Immature natural killer cell (primary cell): ENCODE results near the gene NHS. TPM values are rescaled to one million over a fixed set of nuclear protein-coding genes. Genes with fewer than 3 reads are reported as not detected.

Experiments used
- DNase-seq, 3 donors: peaks; one replicate each; pipeline ENCODE4 v3.0.0; 2022; ENCODE audit warnings: mixed read lengths in 1 of 3
- H3K27ac Mint-ChIP-seq, 6 donors: one replicate each; pipeline ENCODE4 v1.8.0; 2020; ENCODE audit warnings: mixed read lengths in 6 of 6, mild to moderate bottlenecking in 5 of 6, inconsistent platforms in 4 of 6, moderate library complexity in 3 of 6
- H3K27me3 Mint-ChIP-seq, 3 donors: one replicate each; pipeline ENCODE4 v1.8.0; 2020 to 2021; ENCODE audit warnings: low read depth in 3 of 3, mild to moderate bottlenecking in 3 of 3, mixed read lengths in 3 of 3, moderate library complexity in 3 of 3, inconsistent platforms in 1 of 3
- H3K36me3 Mint-ChIP-seq, 3 donors: one replicate each; pipeline ENCODE4 v1.8.0; 2020; ENCODE audit warnings: mixed read lengths in 3 of 3, inconsistent platforms in 2 of 3, mild to moderate bottlenecking in 2 of 3
- H3K4me1 Mint-ChIP-seq, 2 donors: one replicate each; pipeline ENCODE4 v1.8.0; 2020; ENCODE audit warnings: inconsistent platforms in 2 of 2, mild to moderate bottlenecking in 2 of 2, mixed read lengths in 2 of 2, moderate library complexity in 1 of 2
- H3K4me3 Mint-ChIP-seq, 5 donors: one replicate each; pipeline ENCODE4 v1.8.0; 2020; ENCODE audit warnings: mild to moderate bottlenecking in 5 of 5, mixed read lengths in 5 of 5, inconsistent platforms in 3 of 5, moderate library complexity in 3 of 5
- H3K9me3 Mint-ChIP-seq, 6 donors: one replicate each; pipeline ENCODE4 v1.8.0; 2020; ENCODE audit warnings: mild to moderate bottlenecking in 6 of 6, mixed read lengths in 6 of 6, inconsistent platforms in 4 of 6, moderate library complexity in 3 of 6
- polyA plus RNA-seq, 3 donors: library from polyadenylated mRNA; unstranded; fragments of 300-500 nt; fragmentation: Illumina TruSeq; gene quantifications; one replicate each; pipeline ENCODE4 v1.2.3, GENCODE V29; 2021

The NHS gene
- polyA plus RNA-seq, 3 donors from 2014 or later = 0.87 TPM; not detected in 2

DNA sequence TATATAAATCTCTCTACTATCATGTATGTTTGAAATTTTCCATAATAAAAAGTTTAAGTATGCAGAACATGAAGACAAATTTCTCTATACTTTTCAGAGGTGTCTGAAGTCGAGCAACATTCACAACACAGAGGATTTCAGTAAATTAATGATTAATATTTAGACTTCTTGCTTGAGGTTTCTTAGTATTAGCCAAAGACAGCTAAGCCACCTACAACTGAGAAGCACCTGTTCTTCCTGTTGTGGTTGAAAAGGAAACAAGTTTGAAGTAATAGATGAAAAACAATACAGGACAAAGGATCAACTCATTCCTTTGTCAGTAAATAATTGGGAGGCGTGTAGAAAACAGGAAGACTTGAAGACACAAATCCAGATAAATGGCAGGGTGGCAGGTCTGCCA lies 383.4 kb downstream of the NHS start:
- H3K4me3 Mint-ChIP-seq = no peak overlapping the region
- DNase-seq = no peak
- H3K27me3 Mint-ChIP-seq = peaks cover 0 to 5% (median 5%) of the 10 kb centered on the region in 3 donors
- no peak overlapping the region for H3K27ac Mint-ChIP-seq
- H3K9me3 Mint-ChIP-seq = no peaks in the 10 kb centered on the region
- H3K4me1 Mint-ChIP-seq = no peaks in the 10 kb centered on the region
- no peaks in the 10 kb centered on the region for H3K36me3 Mint-ChIP-seq

DNA sequence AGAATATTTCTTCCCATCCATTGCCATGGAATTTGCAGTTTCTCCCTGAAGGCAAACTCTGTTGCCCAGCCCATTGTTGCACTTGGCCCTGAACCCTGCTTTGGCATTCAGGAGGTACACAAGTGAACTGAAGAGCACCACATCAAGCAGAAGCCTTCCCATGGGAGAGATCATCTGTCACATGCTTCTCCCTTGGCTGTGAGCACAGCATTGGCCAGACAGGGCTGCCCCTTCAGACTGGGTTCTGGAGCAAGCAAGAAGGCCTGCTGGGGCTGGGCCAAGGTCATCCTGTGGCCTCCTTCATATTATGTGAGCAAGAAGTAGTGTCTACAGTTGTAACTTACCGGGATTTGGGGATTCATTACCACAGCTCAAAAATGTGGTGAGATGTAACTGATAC lies 385.0 kb downstream of the NHS start:
- Mint-ChIP-seq H3K36me3 (no peaks in the 10 kb centered on the region), H3K4me3 (no peak overlapping the region), H3K4me1 (no peaks in the 10 kb centered on the region), H3K27me3 (peaks cover 0 to 5% (median 5%) of the 10 kb centered on the region in 3 donors), H3K9me3 (no peaks in the 10 kb centered on the region), H3K27ac (no peak overlapping the region)
- DNase-seq = no peak

GRCh38 chrX:17767734-17768133 lies 392.7 kb downstream of the NHS start:
- no peak overlapping the region for H3K4me3 Mint-ChIP-seq
- H3K27me3 Mint-ChIP-seq = no peaks in the 10 kb centered on the region
- H3K27ac Mint-ChIP-seq = no peak overlapping the region
- no peaks in the 10 kb centered on the region for H3K9me3 Mint-ChIP-seq
- no peak for DNase-seq
- no peaks in the 10 kb centered on the region for H3K36me3 Mint-ChIP-seq
- H3K4me1 Mint-ChIP-seq = no peaks in the 10 kb centered on the region

DNA sequence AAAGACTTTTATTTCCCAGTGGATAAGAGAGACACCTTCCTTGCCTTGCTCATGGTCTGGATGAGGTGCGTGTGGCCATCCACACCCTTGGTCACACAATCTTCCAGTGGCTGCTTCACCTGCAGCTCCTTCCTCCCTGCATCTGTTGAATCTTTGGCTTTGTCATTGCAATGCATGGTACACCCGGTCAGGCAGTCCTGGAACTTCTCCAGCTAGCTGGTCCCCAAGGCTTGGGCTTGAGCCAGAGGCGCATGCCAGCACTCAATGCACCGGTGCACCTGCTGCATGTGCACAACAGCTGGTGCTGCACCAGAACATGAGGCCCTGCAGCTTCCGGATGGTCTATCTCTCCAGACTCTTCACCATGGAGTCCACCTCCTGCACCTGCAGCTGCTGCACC lies 394.0 kb downstream of the NHS start:
- Mint-ChIP-seq H3K27me3 (no peaks in the 10 kb centered on the region), H3K9me3 (no peaks in the 10 kb centered on the region), H3K4me3 (no peak overlapping the region), H3K36me3 (no peaks in the 10 kb centered on the region), H3K27ac (no peak overlapping the region), H3K4me1 (no peaks in the 10 kb centered on the region)
- DNase-seq = no peak

- no peak for DNase-seq
- no peak overlapping the region for H3K27ac Mint-ChIP-seq
Measured at GRCh38 chrX:17769701-17770269, 394.8 kb downstream of the NHS start.

GRCh38 chrX:17773221-17773876 lies 398.3 kb downstream of the NHS start:
- H3K27ac Mint-ChIP-seq = no peak overlapping the region
- no peak overlapping the region for H3K4me3 Mint-ChIP-seq
- H3K36me3 Mint-ChIP-seq = no peaks in the 10 kb centered on the region
- no peak for DNase-seq
- no peaks in the 10 kb centered on the region for H3K9me3 Mint-ChIP-seq
- H3K27me3 Mint-ChIP-seq = peaks cover 0 to 2% (median 0%) of the 10 kb centered on the region in 3 donors
- no peaks in the 10 kb centered on the region for H3K4me1 Mint-ChIP-seq

More at GRCh38 chrX:17769701-17770269, 394.8 kb downstream of the NHS start:
- no peaks in the 10 kb centered on the region for H3K4me1 Mint-ChIP-seq
- H3K36me3 Mint-ChIP-seq = no peaks in the 10 kb centered on the region
- no peak overlapping the region for H3K4me3 Mint-ChIP-seq
- no peaks in the 10 kb centered on the region for H3K27me3 Mint-ChIP-seq
- H3K9me3 Mint-ChIP-seq = no peaks in the 10 kb centered on the region

DNA sequence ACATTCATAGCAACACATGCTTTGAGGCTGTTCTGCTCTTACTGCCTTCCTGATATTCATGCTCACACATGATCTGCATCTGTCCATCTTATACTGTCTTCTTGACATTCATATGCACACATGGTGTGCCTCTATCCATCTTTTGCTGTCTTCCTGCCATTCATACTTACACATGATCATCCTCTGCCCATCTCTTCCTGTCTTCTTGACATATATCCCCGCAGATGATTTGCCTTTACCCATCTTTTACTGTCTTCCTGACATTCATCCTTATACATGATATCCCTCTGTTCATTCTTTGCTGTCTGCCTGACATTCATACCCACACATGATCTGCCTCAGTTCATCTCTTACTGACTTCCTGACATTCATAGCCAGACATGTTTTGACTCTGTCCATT lies 399.1 kb downstream of the NHS start:
- no peaks in the 10 kb centered on the region for H3K36me3 Mint-ChIP-seq
- no peak overlapping the region for H3K27ac Mint-ChIP-seq
- no peak for DNase-seq
- H3K4me1 Mint-ChIP-seq = no peaks in the 10 kb centered on the region
- H3K4me3 Mint-ChIP-seq = no peak overlapping the region
- no peaks in the 10 kb centered on the region for H3K9me3 Mint-ChIP-seq
- H3K27me3 Mint-ChIP-seq = peaks cover 0 to 2% (median 0%) of the 10 kb centered on the region in 3 donors

- Mint-ChIP-seq H3K4me3 (no peak overlapping the region), H3K9me3 (peaks cover 0 to 2% (median 0%) of the 10 kb centered on the region in 6 donors), H3K27ac (no peak overlapping the region), H3K36me3 (no peaks in the 10 kb centered on the region), H3K27me3 (peaks cover 0 to 2% (median 0%) of the 10 kb centered on the region in 3 donors), H3K4me1 (no peaks in the 10 kb centered on the region)
- DNase-seq = no peak
Measured at GRCh38 chrX:17778997-17779396, 404.0 kb downstream of the NHS start.

- Mint-ChIP-seq H3K9me3 (peaks cover 0 to 2% (median 0%) of the 10 kb centered on the region in 6 donors), H3K27ac (no peak overlapping the region), H3K27me3 (peaks cover 0 to 2% (median 0%) of the 10 kb centered on the region in 3 donors), H3K36me3 (no peaks in the 10 kb centered on the region), H3K4me1 (no peaks in the 10 kb centered on the region), H3K4me3 (no peak overlapping the region)
- no peak for DNase-seq
Measured at GRCh38 chrX:17779434-17779833, 404.4 kb downstream of the NHS start.
